GM18868 (cell line): ENCODE measurements around the gene DEPDC4.
"Not testable (repeated sequence)": the region's sequence is repeated elsewhere in the genome, so short reads cannot be mapped to it uniquely, and the experiment has no call there.

Experiments used
- ATAC-seq: cut with Tn5 transposase; IDR thresholded peaks from one replicate; pipeline ENCODE4 v1.9.1; 2021; ENCODE audit warnings: mild to moderate bottlenecking, moderate library complexity; ENCODE audit not compliant: unreplicated experiment

The DEPDC4 gene

GRCh38 chr12:100265107-100265506 is 1.8 kb downstream of the DEPDC4 start:
- ATAC-seq = not testable (repeated sequence)

GRCh38 chr12:100263131-100263530 is 3.7 kb downstream of the DEPDC4 start:
- no peak for ATAC-seq

GRCh38 chr12:100258127-100258526 is 8.8 kb downstream of the DEPDC4 start:
- ATAC-seq = no peak

GRCh38 chr12:100254876-100255275 is 12.0 kb downstream of the DEPDC4 start:
- no peak for ATAC-seq

GRCh38 chr12:100253437-100253836 is 13.4 kb downstream of the DEPDC4 start:
- ATAC-seq = no peak

GRCh38 chr12:100251917-100252316 is 15.0 kb downstream of the DEPDC4 start:
- ATAC-seq = no peak

- ATAC-seq = no peak
Measured at GRCh38 chr12:100249941-100250340, 16.9 kb downstream of the DEPDC4 start.

- no peak for ATAC-seq
Measured at GRCh38 chr12:100248886-100249285, 18.0 kb downstream of the DEPDC4 start.

- no peak for ATAC-seq
Measured at GRCh38 chr12:100247765-100248164, 19.1 kb downstream of the DEPDC4 start.

- no peak for ATAC-seq
Measured at GRCh38 chr12:100243137-100243536, 23.7 kb downstream of the DEPDC4 start.

GRCh38 chr12:100239589-100239988 is 27.3 kb downstream of the DEPDC4 start:
- no peak for ATAC-seq

GRCh38 chr12:100238801-100239200 is 28.1 kb downstream of the DEPDC4 start:
- no peak for ATAC-seq

- ATAC-seq = peak; percentile 75
Measured at GRCh38 chr12:100234591-100235304, 32.1 kb downstream of the DEPDC4 start.

GRCh38 chr12:100234166-100234565 is 32.7 kb downstream of the DEPDC4 start:
- ATAC-seq = no peak

GRCh38 chr12:100231873-100232272 is 35.0 kb downstream of the DEPDC4 start:
- not testable (repeated sequence) for ATAC-seq

GRCh38 chr12:100229876-100230275 is 37.0 kb downstream of the DEPDC4 start:
- ATAC-seq = no peak

- ATAC-seq = no peak
Measured at GRCh38 chr12:100229036-100229635, 37.7 kb downstream of the DEPDC4 start.

- no peak for ATAC-seq
Measured at GRCh38 chr12:100225491-100225890, 41.4 kb downstream of the DEPDC4 start.

GRCh38 chr12:100222173-100222572 is 44.7 kb downstream of the DEPDC4 start:
- not testable (repeated sequence) for ATAC-seq

- ATAC-seq = no peak
Measured at GRCh38 chr12:100221523-100221922, 45.4 kb downstream of the DEPDC4 start.

GRCh38 chr12:100219328-100220109 is 47.4 kb downstream of the DEPDC4 start:
- no peak for ATAC-seq

- no peak for ATAC-seq
Measured at GRCh38 chr12:100216337-100216736, 50.5 kb downstream of the DEPDC4 start.
